GM21390 (cell line): Measurements from ENCODE around the gene OR2A1.
A peak's percentile ranks its signal among the peaks of the same experiment; 100 is the strongest.
"Not testable (repeated sequence)": the region's sequence is repeated elsewhere in the genome, so short reads cannot be mapped to it uniquely, and the experiment has no call there.

Source experiments
- ATAC-seq: cut with Tn5 transposase; IDR thresholded peaks from one replicate; pipeline ENCODE4 v1.9.1; 2021; ENCODE audit not compliant: unreplicated experiment

Gene OR2A1

DNA sequence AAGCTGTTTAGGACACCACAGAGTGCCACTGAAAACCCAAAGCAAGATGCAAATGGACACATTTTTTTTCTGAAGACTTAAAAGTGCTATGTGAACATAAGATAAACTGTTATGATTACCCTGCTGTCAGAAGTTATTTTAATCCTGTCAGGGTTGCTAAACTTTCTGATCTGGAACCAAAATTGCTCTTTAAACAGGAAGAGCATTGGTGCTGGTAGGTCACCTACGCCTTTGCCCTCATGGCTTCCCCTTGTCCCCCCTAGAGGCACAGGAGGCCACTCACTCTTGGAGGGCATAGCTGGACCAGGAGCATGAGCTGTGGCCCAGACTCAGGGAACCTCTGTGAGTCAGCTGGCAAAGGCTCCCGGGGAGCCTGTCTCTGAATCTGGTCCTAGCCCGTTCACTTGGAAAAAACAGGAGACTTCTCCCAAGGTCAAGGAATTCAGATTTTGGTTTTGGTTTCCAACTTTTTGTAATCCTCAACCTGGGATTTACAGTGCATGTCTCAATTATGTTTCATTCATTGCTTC, 9.5 kb downstream of the OR2A1 start:
- not testable (repeated sequence) for ATAC-seq

- not testable (repeated sequence) for ATAC-seq
Measured at GRCh38 chr7:144323359-144323758, 11.1 kb downstream of the OR2A1 start.

GRCh38 chr7:144325868-144326267, 13.6 kb downstream of the OR2A1 start:
- not testable (repeated sequence) for ATAC-seq

GRCh38 chr7:144330044-144330443, 17.8 kb downstream of the OR2A1 start:
- not testable (repeated sequence) for ATAC-seq

- ATAC-seq: peak; percentile 57
Measured at GRCh38 chr7:144331221-144331995, 19.2 kb downstream of the OR2A1 start.

DNA sequence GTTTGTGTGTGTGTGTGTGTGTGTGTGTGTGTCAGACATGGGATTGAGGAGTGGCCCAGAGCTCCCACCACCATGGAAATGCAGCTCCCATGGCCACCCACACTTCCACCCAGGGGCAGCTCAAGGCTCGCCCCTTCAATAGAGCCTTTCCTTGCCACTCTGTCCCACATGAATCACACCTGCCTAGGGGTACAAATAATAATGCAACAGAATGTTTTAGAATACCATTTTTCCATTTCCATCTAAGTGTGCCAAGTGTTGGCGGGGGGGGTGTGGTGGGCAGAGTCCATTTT, 19.7 kb downstream of the OR2A1 start:
- ATAC-seq: not testable (repeated sequence)

- ATAC-seq: peak; percentile 37
Measured at GRCh38 chr7:144348625-144349024, 36.4 kb downstream of the OR2A1 start.

DNA sequence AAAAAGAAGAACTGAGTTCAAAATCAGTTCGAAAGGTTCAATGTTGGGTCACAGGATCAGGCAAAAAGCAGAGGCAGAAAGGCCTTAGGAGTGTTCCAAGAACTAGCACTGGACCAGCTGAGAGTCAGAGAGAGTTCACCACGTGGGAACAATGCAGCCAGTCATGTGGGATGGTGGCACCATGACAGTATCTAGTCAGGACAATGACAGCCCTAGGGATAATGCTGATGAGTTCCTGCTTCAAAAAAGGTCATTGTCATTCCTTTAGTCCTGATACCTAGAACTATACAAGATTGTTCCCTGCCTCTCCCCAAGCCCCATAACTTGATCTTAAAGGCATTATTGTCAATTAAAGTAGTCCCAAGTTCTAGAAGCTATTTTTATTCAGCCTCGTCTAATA, 39.4 kb downstream of the OR2A1 start:
- not testable (repeated sequence) for ATAC-seq

GRCh38 chr7:144355176-144355822, 43.1 kb downstream of the OR2A1 start, which contains the start of gene ARHGEF5:
TSS of gene ARHGEF5 (plus strand) at chr7:144355402. CDS start at chr7:144362670, 7,268 bp downstream.
- peak; percentile 68 for ATAC-seq

- not testable (repeated sequence) for ATAC-seq
Measured at GRCh38 chr7:144356185-144356584, 44.0 kb downstream of the OR2A1 start.

- not testable (repeated sequence) for ATAC-seq
Measured at GRCh38 chr7:144356860-144357259, 44.6 kb downstream of the OR2A1 start.

GRCh38 chr7:144362061-144362460, 49.8 kb downstream of the OR2A1 start:
- ATAC-seq: not testable (repeated sequence)

GRCh38 chr7:144365523-144365922, 53.3 kb downstream of the OR2A1 start:
- not testable (repeated sequence) for ATAC-seq

GRCh38 chr7:144367250-144367649, 55.0 kb downstream of the OR2A1 start:
- ATAC-seq: not testable (repeated sequence)

DNA sequence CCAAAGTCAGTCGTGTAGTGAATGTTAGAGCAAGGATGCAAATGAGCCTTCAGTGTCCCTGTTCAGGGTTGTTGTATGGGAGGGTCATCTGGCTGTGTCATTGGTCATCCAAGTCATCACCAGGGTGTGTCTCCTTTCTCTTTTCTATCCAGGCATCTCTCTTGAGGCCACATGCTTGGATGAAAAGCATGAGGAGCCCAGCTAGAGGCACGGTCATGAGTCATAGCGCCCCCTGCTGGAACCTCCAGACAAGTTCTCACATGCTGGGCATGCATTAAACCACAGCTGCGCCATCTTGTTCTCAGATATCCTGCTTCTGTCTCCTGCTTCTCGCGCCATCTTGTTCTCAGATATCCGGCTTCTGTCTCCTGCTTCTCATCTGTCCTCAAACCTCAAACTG, 57.0 kb downstream of the OR2A1 start:
- not testable (repeated sequence) for ATAC-seq
